GM12878 (cell line): ENCODE data around the gene ABTB1. TPM values are rescaled to one million over a fixed set of nuclear protein-coding genes. Genes with fewer than 3 reads are reported as not detected.

Source experiments
- ATAC-seq: fragments of 200-7000 bp; cut with Tn5 transposase; 3 replicates; pipeline ENCODE4 v1.9.1; 2020; ENCODE audit warnings: mild to moderate bottlenecking, moderate library complexity
- BruUV-seq: library from RNA; stranded (reverse); fragments of 400-500 nt; replicated peaks from 2 replicates; lab custom pipeline; 2021; lab: Mats Ljungman, UMichigan
- CTCF ChIA-PET: fragments of 300-600 bp; sonication (Branson Sonifier 250); formaldehyde crosslinking; extraction: SDS; loops from one replicate; lab custom pipeline; 2021; ENCODE audit warnings: inconsistent platforms; lab: Yijun Ruan, JAX
- POLR2A ChIA-PET: fragments of 350-600 bp; formaldehyde crosslinking; extraction: SDS; loops from one replicate; lab custom pipeline; 2021; ENCODE audit warnings: inconsistent platforms; lab: Charles Lee
- RAD21 ChIA-PET: fragments of 300-600 bp; sonication (Branson Sonifier 250); formaldehyde crosslinking; loops from one replicate; lab custom pipeline; 2023; ENCODE audit warnings: antibody characterized with exemption; ENCODE audit not compliant: unreplicated experiment; lab: Charles Lee
- SMC1A ChIA-PET: fragments of 300-600 bp; sonication (Branson Sonifier 250); formaldehyde crosslinking; loops from one replicate; lab custom pipeline; 2023; ENCODE audit not compliant: unreplicated experiment, uncharacterized antibody; lab: Charles Lee
- DNase-seq: peaks from one replicate; pipeline ENCODE4 v3.0.0-alpha.2; 2011; ENCODE audit warnings: low read depth, low spot score
- FAIRE-seq: peaks from 3 replicates; lab custom pipeline; 2011; peaks lifted over from hg19 to GRCh38; lab: Jason Lieb, UNC
- H2AFZ ChIP-seq: 2 replicates; pipeline ENCODE4 v1.6.0; 2011; ENCODE audit warnings: low read depth, low read length, control low read depth; ENCODE audit not compliant: control insufficient read depth
- H3K27ac ChIP-seq: 2 replicates; pipeline ENCODE4 v1.5.1; 2011; ENCODE audit warnings: control low read depth; ENCODE audit not compliant: control insufficient read depth, insufficient read depth
- H3K27me3 ChIP-seq, 2 experiments: replicated peaks in 1 of 2; 2 replicates each; pipeline versions ENCODE4 v1.6.0 to v1.6.1; 2011; ENCODE audit warnings: low read length in 1 of 2; ENCODE audit not compliant: control insufficient read depth in 2 of 2, insufficient read depth in 2 of 2
- H3K36me3 ChIP-seq, 2 experiments: 2 replicates each; pipeline ENCODE4 v1.5.1; 2011; ENCODE audit warnings: low read length in 1 of 2; ENCODE audit not compliant: control insufficient read depth in 2 of 2, insufficient read depth in 2 of 2
- H3K4me1 ChIP-seq: 2 replicates; pipeline ENCODE4 v1.6.1; 2011; ENCODE audit warnings: mild to moderate bottlenecking, low read length, moderate library complexity, mixed read lengths; ENCODE audit not compliant: control insufficient read depth, insufficient read depth
- H3K4me2 ChIP-seq: 2 replicates; pipeline ENCODE4 v1.6.0; 2011; ENCODE audit warnings: control low read depth; ENCODE audit not compliant: control insufficient read depth, insufficient read depth
- H3K4me3 ChIP-seq: fragments of 200-600 bp; sonication (generic); 2 replicates; pipeline ENCODE4 v1.5.1; 2016
- H3K79me2 ChIP-seq: 2 replicates; pipeline ENCODE4 v1.6.0; 2011; ENCODE audit warnings: low read length; ENCODE audit not compliant: control insufficient read depth, insufficient read depth
- H3K9ac ChIP-seq: 2 replicates; pipeline ENCODE4 v1.8.0; 2011; ENCODE audit warnings: low read length, control low read depth, mixed read lengths; ENCODE audit not compliant: control insufficient read depth, insufficient read depth
- H3K9me3 ChIP-seq: replicated peaks from 3 replicates; pipeline ENCODE4 v1.5.1; 2011; ENCODE audit warnings: mild to moderate bottlenecking, low read length; ENCODE audit not compliant: control insufficient read depth, insufficient read depth
- H4K20me1 ChIP-seq: 2 replicates; pipeline ENCODE4 v1.6.0; 2011; ENCODE audit not compliant: control insufficient read depth, insufficient read depth
- BMI1 ChIP-seq: fragments of 450-650 bp; IDR thresholded peaks from 2 replicates; pipeline ENCODE4 v1.6.1; 2016; ENCODE audit warnings: mild to moderate bottlenecking, moderate library complexity, borderline replicate concordance
- CHD4 ChIP-seq: fragments of 200-600 bp; sonication (generic); IDR thresholded peaks from 2 replicates; pipeline ENCODE4 v1.6.1; 2016; ENCODE audit warnings: mild to moderate bottlenecking
- EED ChIP-seq: sonication (generic); IDR thresholded peaks from 2 replicates; pipeline ENCODE4 v1.6.1; 2016; ENCODE audit warnings: antibody characterized with exemption, low read depth
- EGR1 ChIP-seq, 2 experiments: IDR thresholded peaks; 1 replicate in 1 of 2; 2 replicates in 1 of 2; pipeline ENCODE4 v1.6.1; 2011 to 2012; ENCODE audit warnings: low read depth in 2 of 2, low read length in 2 of 2, borderline replicate concordance in 1 of 2, mild to moderate bottlenecking in 1 of 2, moderate library complexity in 1 of 2
- HDAC2 ChIP-seq: fragments of 200-600 bp; sonication (generic); IDR thresholded peaks from 2 replicates; pipeline ENCODE4 v1.6.1; 2017
- HDGF ChIP-seq: fragments of 450-650 bp; IDR thresholded peaks from 2 replicates; pipeline ENCODE4 v1.6.1; 2016; ENCODE audit warnings: antibody characterized with exemption
- MTA3 ChIP-seq: IDR thresholded peaks from 2 replicates; pipeline ENCODE4 v1.6.1; 2012; ENCODE audit warnings: low read length, inconsistent platforms, borderline replicate concordance
- NBN ChIP-seq: fragments of 450-650 bp; IDR thresholded peaks from 2 replicates; pipeline ENCODE4 v1.6.1; 2016
- SMAD1 ChIP-seq: fragments of 450-650 bp; IDR thresholded peaks from 2 replicates; pipeline ENCODE4 v1.6.1; 2018; ENCODE audit warnings: mild to moderate bottlenecking, low read depth; ENCODE audit not compliant: partially characterized antibody
- TARDBP ChIP-seq: IDR thresholded peaks from 2 replicates; pipeline ENCODE4 v1.6.1; 2016; ENCODE audit warnings: borderline replicate concordance
- YY1 ChIP-seq: IDR thresholded peaks from 2 replicates; pipeline ENCODE4 v1.6.1; 2011; ENCODE audit warnings: low read depth, mild to moderate bottlenecking, low read length
- ZBED1 ChIP-seq: IDR thresholded peaks from 2 replicates; pipeline ENCODE4 v1.6.1; 2016; ENCODE audit warnings: borderline replicate concordance
- ZNF207 ChIP-seq: fragments of 450-650 bp; IDR thresholded peaks from 2 replicates; pipeline ENCODE4 v1.6.1; 2014; ENCODE audit warnings: antibody characterized with exemption, mild to moderate bottlenecking, borderline replicate concordance
- ZNF384 ChIP-seq: IDR thresholded peaks from 2 replicates; pipeline ENCODE4 v1.6.1; 2012; ENCODE audit warnings: low read depth, mild to moderate bottlenecking, low read length, improper control_type of control experiment, borderline replicate concordance
- WGBS: methylation state at CpG from one replicate; pipeline ENCODE4 v1.1.6; 2016; ENCODE audit warnings: low lambda C conversion rate; ENCODE audit not compliant: insufficient replicate concordance, insufficient coverage; ENCODE audit errors: missing lambda C conversion rate; 5-methylcytosine and 5-hydroxymethylcytosine counted together
- in situ Hi-C: fragments of 300-500 bp; cut with MboI; formaldehyde crosslinking; loops from 9 replicates; pipeline ENCODE4 v1.14.3; 2018; ENCODE audit warnings: mixed read lengths
- intact Hi-C: fragments of 100-400 bp; cut with micrococcal nuclease; formaldehyde crosslinking; loops from one replicate; pipeline ENCODE4 v1.14.2; 2022; ENCODE audit not compliant: unreplicated experiment
- polyA plus RNA-seq, 11 experiments: library from polyadenylated mRNA; depleted of rRNA in 4 of 11; unstranded in 6 of 11; stranded (reverse) in 5 of 11; fragments of >200 nt; fragmentation: Nextera tagmentation in 4 of 11; fragmentation: Illumina TruSeq in 1 of 11; extraction: Ambion mirVana in 4 of 11; extraction: Trizol in 1 of 11; gene quantifications; 1 replicate in 1 of 11; 2 replicates in 10 of 11; pipeline versions ENCODE4 v1.2.1 to v1.2.3, GENCODE V29; 2011 to 2016; ENCODE audit warnings: inconsistent platforms in 2 of 11, missing spikeins in 2 of 11, low read depth in 1 of 11
- total RNA-seq, 4 experiments: library from RNA; depleted of rRNA in 3 of 4; stranded (reverse); fragments of >200 nt in 3 of 4; fragmentation: Illumina TruSeq in 1 of 4; extraction: Trizol in 1 of 4; gene quantifications; 2 replicates each; pipeline versions ENCODE4 v1.2.1 to v1.2.3, GENCODE V29; 2013 to 2021
- TF ChIP-seq, protein P1 (sequence below): IDR thresholded peaks from 2 replicates; pipeline ENCODE4 v1.6.1; 2012; ENCODE audit warnings: low read depth, low read length, improper control_type of control experiment
- TF ChIP-seq, protein P2 (sequence below): fragments of 450-650 bp; IDR thresholded peaks from 2 replicates; pipeline ENCODE4 v1.6.1; 2017; ENCODE audit warnings: mild to moderate bottlenecking
- TF ChIP-seq, protein P3 (sequence below): fragments of 450-650 bp; IDR thresholded peaks from 2 replicates; pipeline ENCODE4 v1.6.1; 2018; ENCODE audit warnings: mild to moderate bottlenecking, low read depth, moderate library complexity; ENCODE audit not compliant: partially characterized antibody
- TF ChIP-seq, protein P4 (sequence below): fragments of 450-650 bp; IDR thresholded peaks from 2 replicates; pipeline ENCODE4 v1.6.1; 2017; ENCODE audit warnings: borderline replicate concordance

ABTB1 gene
- total and polyA plus RNA-seq, 10 of the 15 experiments (the other 5 are each of a cell fraction or from before 2014, with no cell fraction given), result 0.11 to 10.2 (median 7.1) TPM

DNA sequence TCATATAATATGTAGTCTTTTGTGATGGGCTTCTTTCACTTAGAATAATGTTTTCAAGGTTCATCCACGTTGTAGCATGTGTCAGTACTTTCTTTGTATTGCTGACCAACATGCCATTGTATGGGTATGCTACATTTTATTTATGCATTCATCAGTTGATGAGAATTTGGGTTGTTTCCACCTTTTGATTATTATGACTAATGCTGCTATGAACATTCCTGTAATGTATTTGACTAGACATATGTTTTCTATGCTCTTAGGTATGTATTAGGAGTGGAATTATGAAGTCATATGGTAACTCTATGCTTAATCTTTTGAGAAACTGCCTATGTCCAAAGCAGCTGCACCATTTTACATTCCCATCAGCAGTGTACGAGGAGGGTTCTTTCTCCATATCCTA, 46.9 kb upstream of the ABTB1 start:
- RAD21 ChIA-PET, result no interaction called here
- no peak for FAIRE-seq
- SMC1A ChIA-PET, result no interaction called here
- ATAC-seq, result no peak
- H3K36me3 ChIP-seq, result peaks cover 12 to 14% of the 10 kb centered on the region in 2 experiments
- H3K79me2 ChIP-seq, result no peaks in the 10 kb centered on the region
- H3K27ac ChIP-seq, result no peak overlapping the region
- no peaks in the 10 kb centered on the region; the same call in 1 of the 2 replicates for H4K20me1 ChIP-seq
- peaks cover 10 to 13% of the 10 kb centered on the region in 2 experiments; a peak in 3 of 4 replicates for H3K27me3 ChIP-seq
- peaks cover 8% of the 10 kb centered on the region for H3K4me1 ChIP-seq
- BruUV-seq, result no TSS peak
- intact Hi-C loops, result no loop called here
- DNase-seq, result no peak
- H3K9ac ChIP-seq, result no peak overlapping the region
- TF ChIP-seq MTA3 (no peak), YY1 (no peak), HDAC2 (no peak), ZNF207 (no peak), NBN (no peak), ZBED1 (no peak), EED (no peak), HDGF (no peak), CHD4 (no peak), BMI1 (no peak), EGR1 (IDR thresholded peaks at IDR 0.05; ENCODE audit: borderline replicate concordance in 1 of 2, low read depth in 2 of 2, low read length in 2 of 2) (no peak), ZNF384 (no peak), TARDBP (no peak), SMAD1 (no peak)
- TF ChIP-seq, protein P1, sequence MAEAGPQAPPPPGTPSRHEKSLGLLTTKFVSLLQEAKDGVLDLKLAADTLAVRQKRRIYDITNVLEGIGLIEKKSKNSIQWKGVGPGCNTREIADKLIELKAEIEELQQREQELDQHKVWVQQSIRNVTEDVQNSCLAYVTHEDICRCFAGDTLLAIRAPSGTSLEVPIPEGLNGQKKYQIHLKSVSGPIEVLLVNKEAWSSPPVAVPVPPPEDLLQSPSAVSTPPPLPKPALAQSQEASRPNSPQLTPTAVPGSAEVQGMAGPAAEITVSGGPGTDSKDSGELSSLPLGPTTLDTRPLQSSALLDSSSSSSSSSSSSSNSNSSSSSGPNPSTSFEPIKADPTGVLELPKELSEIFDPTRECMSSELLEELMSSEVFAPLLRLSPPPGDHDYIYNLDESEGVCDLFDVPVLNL, result no peak
- TF ChIP-seq, protein P2, sequence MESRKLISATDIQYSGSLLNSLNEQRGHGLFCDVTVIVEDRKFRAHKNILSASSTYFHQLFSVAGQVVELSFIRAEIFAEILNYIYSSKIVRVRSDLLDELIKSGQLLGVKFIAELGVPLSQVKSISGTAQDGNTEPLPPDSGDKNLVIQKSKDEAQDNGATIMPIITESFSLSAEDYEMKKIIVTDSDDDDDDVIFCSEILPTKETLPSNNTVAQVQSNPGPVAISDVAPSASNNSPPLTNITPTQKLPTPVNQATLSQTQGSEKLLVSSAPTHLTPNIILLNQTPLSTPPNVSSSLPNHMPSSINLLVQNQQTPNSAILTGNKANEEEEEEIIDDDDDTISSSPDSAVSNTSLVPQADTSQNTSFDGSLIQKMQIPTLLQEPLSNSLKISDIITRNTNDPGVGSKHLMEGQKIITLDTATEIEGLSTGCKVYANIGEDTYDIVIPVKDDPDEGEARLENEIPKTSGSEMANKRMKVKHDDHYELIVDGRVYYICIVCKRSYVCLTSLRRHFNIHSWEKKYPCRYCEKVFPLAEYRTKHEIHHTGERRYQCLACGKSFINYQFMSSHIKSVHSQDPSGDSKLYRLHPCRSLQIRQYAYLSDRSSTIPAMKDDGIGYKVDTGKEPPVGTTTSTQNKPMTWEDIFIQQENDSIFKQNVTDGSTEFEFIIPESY, result no peak
- TF ChIP-seq, protein P3, sequence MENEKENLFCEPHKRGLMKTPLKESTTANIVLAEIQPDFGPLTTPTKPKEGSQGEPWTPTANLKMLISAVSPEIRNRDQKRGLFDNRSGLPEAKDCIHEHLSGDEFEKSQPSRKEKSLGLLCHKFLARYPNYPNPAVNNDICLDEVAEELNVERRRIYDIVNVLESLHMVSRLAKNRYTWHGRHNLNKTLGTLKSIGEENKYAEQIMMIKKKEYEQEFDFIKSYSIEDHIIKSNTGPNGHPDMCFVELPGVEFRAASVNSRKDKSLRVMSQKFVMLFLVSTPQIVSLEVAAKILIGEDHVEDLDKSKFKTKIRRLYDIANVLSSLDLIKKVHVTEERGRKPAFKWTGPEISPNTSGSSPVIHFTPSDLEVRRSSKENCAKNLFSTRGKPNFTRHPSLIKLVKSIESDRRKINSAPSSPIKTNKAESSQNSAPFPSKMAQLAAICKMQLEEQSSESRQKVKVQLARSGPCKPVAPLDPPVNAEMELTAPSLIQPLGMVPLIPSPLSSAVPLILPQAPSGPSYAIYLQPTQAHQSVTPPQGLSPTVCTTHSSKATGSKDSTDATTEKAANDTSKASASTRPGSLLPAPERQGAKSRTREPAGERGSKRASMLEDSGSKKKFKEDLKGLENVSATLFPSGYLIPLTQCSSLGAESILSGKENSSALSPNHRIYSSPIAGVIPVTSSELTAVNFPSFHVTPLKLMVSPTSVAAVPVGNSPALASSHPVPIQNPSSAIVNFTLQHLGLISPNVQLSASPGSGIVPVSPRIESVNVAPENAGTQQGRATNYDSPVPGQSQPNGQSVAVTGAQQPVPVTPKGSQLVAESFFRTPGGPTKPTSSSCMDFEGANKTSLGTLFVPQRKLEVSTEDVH, result no peak
- TF ChIP-seq, protein P4, sequence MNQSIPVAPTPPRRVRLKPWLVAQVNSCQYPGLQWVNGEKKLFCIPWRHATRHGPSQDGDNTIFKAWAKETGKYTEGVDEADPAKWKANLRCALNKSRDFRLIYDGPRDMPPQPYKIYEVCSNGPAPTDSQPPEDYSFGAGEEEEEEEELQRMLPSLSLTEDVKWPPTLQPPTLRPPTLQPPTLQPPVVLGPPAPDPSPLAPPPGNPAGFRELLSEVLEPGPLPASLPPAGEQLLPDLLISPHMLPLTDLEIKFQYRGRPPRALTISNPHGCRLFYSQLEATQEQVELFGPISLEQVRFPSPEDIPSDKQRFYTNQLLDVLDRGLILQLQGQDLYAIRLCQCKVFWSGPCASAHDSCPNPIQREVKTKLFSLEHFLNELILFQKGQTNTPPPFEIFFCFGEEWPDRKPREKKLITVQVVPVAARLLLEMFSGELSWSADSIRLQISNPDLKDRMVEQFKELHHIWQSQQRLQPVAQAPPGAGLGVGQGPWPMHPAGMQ, result no peak
- TF ChIP-seq, all 136 proteins: peak for 0
- CTCF ChIA-PET, result interaction anchor here (1.0 to 1.5 kb wide), 3 partner anchors 10 to 345 kb away, joined by 3 to 6 read pairs (median 3); no protein-coding TSS in a partner anchor
- H3K4me3 ChIP-seq, result no peak overlapping the region
- no peaks in the 10 kb centered on the region for H3K9me3 ChIP-seq
- WGBS, result 31% methylated on average over 2 of the region's 2 CpGs
- H3K4me2 ChIP-seq, result no peak overlapping the region
- POLR2A ChIA-PET, result no interaction called here
- in situ Hi-C loops, result no loop called here
- no peak overlapping the region for H2AFZ ChIP-seq
